Mucosa of descending colon (tissue), 3 donors: ENCODE data around the gene MMP7. TPM values are rescaled to one million over a fixed set of nuclear protein-coding genes. Genes with fewer than 3 reads are reported as not detected.

Experiments
- ATAC-seq: fragments of 200-7000 bp; cut with Tn5 transposase; one replicate; pipeline ENCODE4 v1.9.1; 2020; ENCODE audit warnings: mild to moderate bottlenecking, moderate library complexity
- DNase-seq, 3 donors: peaks; one replicate each; pipeline ENCODE4 v3.0.0-alpha.2; 2020
- H3K36me3 ChIP-seq: fragments of 200-600 bp; one replicate; pipeline ENCODE4 v1.8.0; 2021; ENCODE audit warnings: low read depth, mild to moderate bottlenecking
- H3K4me1 ChIP-seq: fragments of 200-600 bp; one replicate; pipeline ENCODE4 v1.8.0; 2021; ENCODE audit warnings: low read depth, mild to moderate bottlenecking
- H3K4me3 ChIP-seq: fragments of 200-600 bp; one replicate; pipeline ENCODE4 v1.8.0; 2021; ENCODE audit warnings: mild to moderate bottlenecking
- H3K9me3 ChIP-seq: fragments of 200-600 bp; one replicate; pipeline ENCODE4 v1.8.0; 2021; ENCODE audit warnings: mild to moderate bottlenecking
- intact Hi-C, 2 donors: fragments of 100-400 bp; cut with DNase I in 1 of 2; cut with micrococcal nuclease in 1 of 2; formaldehyde crosslinking; loops; one replicate each; pipeline versions ENCODE4 v1.11.0 to v1.11.1; 2022; cut with DNase I, micrococcal nuclease
- total RNA-seq, 3 donors: library from RNA; stranded (reverse); fragmentation: NEBNext Ultra II Directional in 2 of 3; extraction: Animal tissue kit (Norgen Biotek cat#: 25700) in 2 of 3; gene quantifications; one replicate each; pipeline versions ENCODE4 v1.2.1 to v1.2.4, GENCODE V29; 2021 to 2023
- TF ChIP-seq, protein P1 (sequence below): fragments of 200-600 bp; IDR thresholded peaks from one replicate; pipeline ENCODE4 v1.8.0; 2022; ENCODE audit warnings: antibody characterized with exemption, mild to moderate bottlenecking
- donor health status: DM: no; HTN: no; CAD: no; lungs with moderate emphysema.
- donor health status: DM: no; HTN: no; CAD: no.
- donor health status: DM: no; HTN: yes; CAD: no.

MMP7 gene
- total RNA-seq, 3 donors from 2014 or later, result not detected

DNA sequence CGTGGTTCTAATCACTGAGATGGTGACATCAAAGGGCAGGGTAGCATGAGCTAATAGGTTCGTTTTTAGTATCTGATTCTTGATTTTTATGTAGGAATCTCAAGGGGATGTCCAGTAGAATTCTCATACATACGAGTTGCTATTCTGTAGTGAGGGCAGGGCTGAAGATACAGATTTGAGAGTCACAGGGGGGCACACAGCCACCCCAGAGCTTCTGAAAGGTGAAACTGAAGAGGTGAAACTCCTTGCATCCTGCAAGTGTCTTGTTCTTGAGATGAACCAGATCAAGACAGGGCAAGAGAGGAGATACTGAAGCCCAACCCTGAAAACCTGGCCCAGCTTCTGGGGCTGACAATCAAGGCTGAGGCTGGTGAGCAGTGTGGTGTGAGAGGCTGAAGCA lies 42.3 kb downstream of the MMP7 start:
- no peak overlapping the region for H3K4me3 ChIP-seq
- no peaks in the 10 kb centered on the region for H3K36me3 ChIP-seq
- intact Hi-C loops, result no loop called here
- ATAC-seq (no peak), DNase-seq (no peak)
- H3K9me3 ChIP-seq, result no peaks in the 10 kb centered on the region
- H3K4me1 ChIP-seq, result no peaks in the 10 kb centered on the region
- TF ChIP-seq, protein P1, sequence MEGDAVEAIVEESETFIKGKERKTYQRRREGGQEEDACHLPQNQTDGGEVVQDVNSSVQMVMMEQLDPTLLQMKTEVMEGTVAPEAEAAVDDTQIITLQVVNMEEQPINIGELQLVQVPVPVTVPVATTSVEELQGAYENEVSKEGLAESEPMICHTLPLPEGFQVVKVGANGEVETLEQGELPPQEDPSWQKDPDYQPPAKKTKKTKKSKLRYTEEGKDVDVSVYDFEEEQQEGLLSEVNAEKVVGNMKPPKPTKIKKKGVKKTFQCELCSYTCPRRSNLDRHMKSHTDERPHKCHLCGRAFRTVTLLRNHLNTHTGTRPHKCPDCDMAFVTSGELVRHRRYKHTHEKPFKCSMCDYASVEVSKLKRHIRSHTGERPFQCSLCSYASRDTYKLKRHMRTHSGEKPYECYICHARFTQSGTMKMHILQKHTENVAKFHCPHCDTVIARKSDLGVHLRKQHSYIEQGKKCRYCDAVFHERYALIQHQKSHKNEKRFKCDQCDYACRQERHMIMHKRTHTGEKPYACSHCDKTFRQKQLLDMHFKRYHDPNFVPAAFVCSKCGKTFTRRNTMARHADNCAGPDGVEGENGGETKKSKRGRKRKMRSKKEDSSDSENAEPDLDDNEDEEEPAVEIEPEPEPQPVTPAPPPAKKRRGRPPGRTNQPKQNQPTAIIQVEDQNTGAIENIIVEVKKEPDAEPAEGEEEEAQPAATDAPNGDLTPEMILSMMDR, result no peak

DNA sequence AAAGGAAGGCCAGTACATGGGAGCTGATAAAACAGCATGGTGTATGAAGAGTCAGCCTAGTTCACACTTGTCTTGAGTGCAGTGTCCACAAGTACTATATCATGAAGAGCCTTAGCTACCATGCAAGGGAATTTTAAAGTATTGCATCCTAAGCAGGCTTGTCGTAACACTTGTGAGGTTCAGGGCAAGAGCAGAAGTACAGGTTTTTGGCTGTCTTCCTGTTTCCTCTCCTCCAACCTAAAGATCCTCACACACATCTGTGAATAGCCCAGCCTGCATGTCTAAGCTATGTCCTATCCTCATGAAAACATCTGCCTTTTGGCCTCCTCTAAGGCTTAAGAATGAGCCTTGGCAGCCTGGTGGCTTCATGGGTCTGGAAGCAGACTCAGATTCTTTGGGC lies 43.3 kb downstream of the MMP7 start:
- TF ChIP-seq, protein P1, result no peak
- DNase-seq, result no peak
- Histone ChIP-seq H3K4me1 (no peaks in the 10 kb centered on the region), H3K4me3 (no peak overlapping the region), H3K9me3 (no peaks in the 10 kb centered on the region), H3K36me3 (no peaks in the 10 kb centered on the region)
- intact Hi-C loops, result no loop called here
- no peak for ATAC-seq

DNA sequence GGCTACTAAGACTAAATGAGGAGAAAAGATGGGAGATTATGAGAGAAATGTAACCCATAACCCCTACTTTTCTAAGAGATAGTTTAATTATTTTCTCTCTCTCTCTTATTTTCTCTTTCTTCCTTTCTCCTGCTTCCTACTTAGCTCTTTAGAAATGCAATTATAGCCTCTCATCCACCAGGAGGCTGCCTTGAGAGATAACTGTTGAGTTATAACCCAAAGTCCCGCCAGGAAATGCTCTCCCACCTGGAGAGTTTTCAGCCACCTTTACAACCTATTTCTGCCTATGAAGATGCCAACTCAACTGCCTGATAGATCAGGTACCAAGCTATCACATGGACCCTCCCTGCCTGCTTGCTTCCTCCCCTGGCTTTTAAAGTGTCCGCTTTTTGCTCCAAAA lies 44.0 kb downstream of the MMP7 start:
- H3K36me3 ChIP-seq, result no peaks in the 10 kb centered on the region
- TF ChIP-seq, protein P1, result no peak
- ATAC-seq (peak; percentile 21), DNase-seq (no peak)
- H3K4me1 ChIP-seq, result no peaks in the 10 kb centered on the region
- H3K9me3 ChIP-seq, result no peaks in the 10 kb centered on the region
- H3K4me3 ChIP-seq, result no peak overlapping the region
- intact Hi-C loops, result no loop called here

DNA sequence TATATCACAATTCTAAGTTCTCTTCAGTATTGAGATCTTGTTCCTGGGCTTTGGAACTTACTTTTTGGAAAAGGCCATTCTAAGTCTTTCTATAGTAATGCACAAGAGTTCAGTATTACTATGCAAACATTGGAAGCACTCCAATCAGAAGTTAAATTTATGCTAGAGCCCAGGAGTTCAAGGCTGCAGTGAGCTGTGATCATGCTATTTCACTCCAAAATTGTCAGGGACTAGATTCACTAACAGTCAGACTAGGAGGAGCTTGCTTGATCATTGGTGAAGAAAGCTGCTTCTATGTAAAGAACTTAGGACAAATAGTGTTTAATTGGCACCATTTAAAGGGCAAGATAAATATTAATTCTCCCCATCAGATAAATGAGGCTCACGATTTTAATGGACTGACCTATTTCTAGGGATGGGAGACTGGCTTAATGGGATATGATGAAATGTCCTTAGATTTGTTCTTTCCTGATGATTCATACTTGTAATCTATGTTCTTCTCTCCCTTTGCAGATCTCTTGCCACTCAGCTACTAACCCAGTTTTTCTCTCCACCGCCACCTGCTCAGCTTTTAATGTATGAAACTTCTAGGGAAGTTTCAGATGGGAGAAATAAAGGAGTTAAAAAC lies 45.3 kb downstream of the MMP7 start:
- no peaks in the 10 kb centered on the region for H3K4me1 ChIP-seq
- TF ChIP-seq, protein P1, result no peak
- ATAC-seq (no peak), DNase-seq (no peak)
- no peaks in the 10 kb centered on the region for H3K9me3 ChIP-seq
- H3K36me3 ChIP-seq, result no peaks in the 10 kb centered on the region
- intact Hi-C loops, result no loop called here
- no peak overlapping the region for H3K4me3 ChIP-seq

DNA sequence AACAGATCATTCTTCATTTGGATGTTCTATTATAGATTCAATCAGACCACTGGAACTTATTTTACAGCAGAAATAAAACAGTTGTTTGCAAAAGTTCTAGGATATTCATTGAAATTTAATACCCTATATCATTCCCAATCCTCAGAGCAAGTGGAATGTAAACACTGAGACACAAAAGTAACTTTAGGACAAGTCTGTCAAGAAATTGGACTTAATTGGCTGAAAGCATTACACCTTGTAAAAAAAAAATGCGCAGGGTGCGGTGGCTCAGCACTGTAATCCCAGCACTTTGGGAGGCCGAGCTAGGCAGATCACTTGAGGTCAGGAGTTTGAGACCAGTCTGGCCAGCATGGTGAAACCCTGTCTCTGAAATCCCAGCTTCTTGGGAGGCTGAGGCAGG lies 48.1 kb downstream of the MMP7 start:
- intact Hi-C loops, result no loop called here
- ATAC-seq (no peak), DNase-seq (no peak)

More for the DNA sequence above, 48.1 kb downstream of the MMP7 start:
- Histone ChIP-seq H3K4me3 (no peak overlapping the region), H3K9me3 (no peaks in the 10 kb centered on the region), H3K4me1 (no peaks in the 10 kb centered on the region), H3K36me3 (no peaks in the 10 kb centered on the region)
- TF ChIP-seq, protein P1, result no peak
